Suprapubic skin (tissue), 4 donors: ENCODE data around the gene MEFV.

Experiments
- CTCF ChIP-seq, 2 donors: fragments of 200-600 bp in 1 of 2; fragments of 450-650 bp in 1 of 2; sonication (generic) in 1 of 2; IDR thresholded peaks; one replicate each; pipeline ENCODE4 v1.5.1; 2016 to 2019; ENCODE audit warnings: antibody characterized with exemption in 2 of 2, mild to moderate bottlenecking in 1 of 2, moderate library complexity in 1 of 2
- EP300 ChIP-seq: sonication (generic); formaldehyde crosslinking; IDR thresholded peaks from one replicate; pipeline ENCODE4 v1.6.1; 2017; ENCODE audit warnings: antibody characterized with exemption
- POLR2AphosphoS5 ChIP-seq, 3 donors: sonication (generic); formaldehyde crosslinking; IDR thresholded peaks; one replicate each; pipeline ENCODE4 v1.6.1; 2017; ENCODE audit warnings: antibody characterized with exemption in 3 of 3

GRCh38 chr16:3212567-3212966 is 43.9 kb downstream of the MEFV start:
- TF ChIP-seq CTCF (IDR thresholded peaks at IDR 0.05) (no peak), EP300 (no peak), POLR2AphosphoS5 (IDR thresholded peaks at IDR 0.05) (no peak)
